Liver (tissue), 9 donors: ENCODE data around the gene SFN. TPM values are rescaled to one million over a fixed set of nuclear protein-coding genes. Genes with fewer than 3 reads are reported as not detected.
A peak's percentile ranks its signal among the peaks of the same experiment; 100 is the strongest.
"Not testable (repeated sequence)": the region's sequence is repeated elsewhere in the genome, so short reads cannot be mapped to it uniquely, and the experiment has no call there.

ENCODE experiments used
- DNase-seq: peaks from one replicate; pipeline ENCODE4 v3.0.0-alpha.2; 2017; ENCODE audit warnings: low spot score
- H3K27ac ChIP-seq, 2 donors: one replicate each; pipeline ENCODE4 v1.7.0; 2013; ENCODE audit warnings: inconsistent platforms in 2 of 2, low read length in 2 of 2, control low read depth in 1 of 2, low read depth in 1 of 2, mild to moderate bottlenecking in 1 of 2
- H3K27me3 ChIP-seq, 4 donors: one replicate each; pipeline versions ENCODE4 v1.6.1 to v1.7.0; 2013; ENCODE audit warnings: low read length in 3 of 4, inconsistent platforms in 1 of 4, mild to moderate bottlenecking in 1 of 4, moderate library complexity in 1 of 4; ENCODE audit not compliant: control insufficient read depth in 4 of 4, insufficient read depth in 4 of 4
- H3K36me3 ChIP-seq, 4 donors: one replicate each; pipeline versions ENCODE4 v1.6.1 to v1.7.0; 2013; ENCODE audit warnings: low read length in 3 of 4, mild to moderate bottlenecking in 3 of 4, low read depth in 1 of 4, moderate library complexity in 1 of 4; ENCODE audit not compliant: control insufficient read depth in 4 of 4, insufficient read depth in 3 of 4
- H3K4me1 ChIP-seq, 4 donors: one replicate each; pipeline versions ENCODE4 v1.6.1 to v1.7.0; 2013; ENCODE audit warnings: low read length in 3 of 4, mild to moderate bottlenecking in 3 of 4, moderate library complexity in 1 of 4; ENCODE audit not compliant: control insufficient read depth in 4 of 4, insufficient read depth in 4 of 4
- H3K4me3 ChIP-seq, 3 donors: one replicate each; pipeline versions ENCODE4 v1.6.1 to v1.7.0; 2013; ENCODE audit warnings: low read length in 3 of 3, control low read depth in 1 of 3, low read depth in 1 of 3, mild to moderate bottlenecking in 1 of 3
- H3K9ac ChIP-seq, 2 donors: one replicate each; pipeline ENCODE4 v1.7.0; 2013; ENCODE audit warnings: low read length in 2 of 2, mild to moderate bottlenecking in 2 of 2, moderate library complexity in 2 of 2, control low read depth in 1 of 2, low read depth in 1 of 2
- H3K9me3 ChIP-seq, 4 donors: one replicate each; pipeline versions ENCODE4 v1.6.1 to v1.7.0; 2013; ENCODE audit warnings: low read length in 3 of 4; ENCODE audit not compliant: control insufficient read depth in 4 of 4
- ATF3 ChIP-seq: IDR thresholded peaks from 2 replicates; pipeline ENCODE4 v1.6.1; 2016; ENCODE audit warnings: antibody characterized with exemption
- EGR1 ChIP-seq, 2 donors: IDR thresholded peaks; 2 replicates each; pipeline ENCODE4 v1.6.1; 2016 to 2018; ENCODE audit warnings: antibody characterized with exemption in 2 of 2, low read depth in 2 of 2
- FOXA1 ChIP-seq: IDR thresholded peaks from 2 replicates; pipeline ENCODE4 v1.6.1; 2016; ENCODE audit warnings: antibody characterized with exemption
- FOXA2 ChIP-seq: IDR thresholded peaks from 2 replicates; pipeline ENCODE4 v1.6.1; 2016; ENCODE audit warnings: antibody characterized with exemption
- GABPA ChIP-seq, 2 donors: IDR thresholded peaks in 1 of 2; conservative IDR thresholded peaks in 1 of 2; 2 replicates each; pipeline ENCODE4 v1.6.1; 2016; ENCODE audit warnings: antibody characterized with exemption in 2 of 2, mild to moderate bottlenecking in 1 of 2, moderate library complexity in 1 of 2
- HNF4A ChIP-seq, 2 donors: conservative IDR thresholded peaks; 2 replicates each; pipeline ENCODE4 v1.6.1; 2016; ENCODE audit warnings: antibody characterized with exemption in 2 of 2, mild to moderate bottlenecking in 2 of 2
- HNF4G ChIP-seq: IDR thresholded peaks from 2 replicates; pipeline ENCODE4 v1.6.1; 2016; ENCODE audit warnings: antibody characterized with exemption
- JUND ChIP-seq, 2 donors: IDR thresholded peaks; 2 replicates each; pipeline ENCODE4 v1.6.1; 2016; ENCODE audit warnings: antibody characterized with exemption in 2 of 2
- NR2F2 ChIP-seq: IDR thresholded peaks from 2 replicates; pipeline ENCODE4 v1.6.1; 2016; ENCODE audit warnings: antibody characterized with exemption
- RAD21 ChIP-seq, 2 donors: IDR thresholded peaks; 2 replicates each; pipeline ENCODE4 v1.6.1; 2016; ENCODE audit warnings: antibody characterized with exemption in 2 of 2, mild to moderate bottlenecking in 2 of 2
- RXRA ChIP-seq, 2 donors: IDR thresholded peaks; 2 replicates each; pipeline ENCODE4 v1.6.1; 2017 to 2018; ENCODE audit warnings: antibody characterized with exemption in 2 of 2, mild to moderate bottlenecking in 1 of 2
- SP1 ChIP-seq: IDR thresholded peaks from 2 replicates; pipeline ENCODE4 v1.6.1; 2018; ENCODE audit warnings: antibody characterized with exemption, mild to moderate bottlenecking
- TAF1 ChIP-seq: conservative IDR thresholded peaks from 2 replicates; pipeline ENCODE4 v1.6.1; 2016; ENCODE audit warnings: antibody characterized with exemption, mild to moderate bottlenecking
- YY1 ChIP-seq: IDR thresholded peaks from 2 replicates; pipeline ENCODE4 v1.6.1; 2016; ENCODE audit warnings: antibody characterized with exemption, mild to moderate bottlenecking
- WGBS: extraction: QIAGEN DNeasy Blood & Tissue Kit; methylation state at CpG from one replicate; pipeline ENCODE4 v1.1.7; 2013; 5-methylcytosine and 5-hydroxymethylcytosine counted together
- polyA plus RNA-seq, 2 donors: library from polyadenylated mRNA; stranded (reverse) in 1 of 2; unstranded in 1 of 2; fragments of 200-250 nt in 1 of 2; fragments of >200 nt in 1 of 2; fragmentation: Nextera tagmentation in 1 of 2; extraction: Ambion mirVana in 1 of 2; gene quantifications; one replicate each; pipeline versions ENCODE4 v1.2.1 to v1.2.3, GENCODE V29; 2013 to 2015
- total RNA-seq, 2 donors: library from RNA; depleted of rRNA; stranded (reverse); fragments of >200 nt; gene quantifications; one replicate each; pipeline ENCODE4 v1.2.3, GENCODE V29; 2014
- TF ChIP-seq, protein P1 (sequence below): fragments of 150-350 bp; IDR thresholded peaks from 2 replicates; pipeline ENCODE4 v1.5.1; 2017; ENCODE audit warnings: improper control_type of control experiment, low read depth, low read length; ENCODE audit not compliant: missing input control
- TF ChIP-seq, protein P2 (sequence below): IDR thresholded peaks from 2 replicates; pipeline ENCODE4 v1.6.1; 2016; ENCODE audit warnings: antibody characterized with exemption, mild to moderate bottlenecking
- TF ChIP-seq, protein P3 (sequence below): IDR thresholded peaks from 2 replicates; pipeline ENCODE4 v1.6.1; 2016; ENCODE audit warnings: antibody characterized with exemption
- TF ChIP-seq, protein P4 (sequence below): IDR thresholded peaks from 2 replicates; pipeline ENCODE4 v1.6.1; 2016; ENCODE audit warnings: antibody characterized with exemption
- donor health status: healthy.
- donor health status: healthy.
- donor health status: healthy.
- donor health status: healthy.
- donor health status: healthy.

The SFN gene
- total and polyA plus RNA-seq, 4 donors = 0.17 to 0.69 TPM; not detected in 2

DNA sequence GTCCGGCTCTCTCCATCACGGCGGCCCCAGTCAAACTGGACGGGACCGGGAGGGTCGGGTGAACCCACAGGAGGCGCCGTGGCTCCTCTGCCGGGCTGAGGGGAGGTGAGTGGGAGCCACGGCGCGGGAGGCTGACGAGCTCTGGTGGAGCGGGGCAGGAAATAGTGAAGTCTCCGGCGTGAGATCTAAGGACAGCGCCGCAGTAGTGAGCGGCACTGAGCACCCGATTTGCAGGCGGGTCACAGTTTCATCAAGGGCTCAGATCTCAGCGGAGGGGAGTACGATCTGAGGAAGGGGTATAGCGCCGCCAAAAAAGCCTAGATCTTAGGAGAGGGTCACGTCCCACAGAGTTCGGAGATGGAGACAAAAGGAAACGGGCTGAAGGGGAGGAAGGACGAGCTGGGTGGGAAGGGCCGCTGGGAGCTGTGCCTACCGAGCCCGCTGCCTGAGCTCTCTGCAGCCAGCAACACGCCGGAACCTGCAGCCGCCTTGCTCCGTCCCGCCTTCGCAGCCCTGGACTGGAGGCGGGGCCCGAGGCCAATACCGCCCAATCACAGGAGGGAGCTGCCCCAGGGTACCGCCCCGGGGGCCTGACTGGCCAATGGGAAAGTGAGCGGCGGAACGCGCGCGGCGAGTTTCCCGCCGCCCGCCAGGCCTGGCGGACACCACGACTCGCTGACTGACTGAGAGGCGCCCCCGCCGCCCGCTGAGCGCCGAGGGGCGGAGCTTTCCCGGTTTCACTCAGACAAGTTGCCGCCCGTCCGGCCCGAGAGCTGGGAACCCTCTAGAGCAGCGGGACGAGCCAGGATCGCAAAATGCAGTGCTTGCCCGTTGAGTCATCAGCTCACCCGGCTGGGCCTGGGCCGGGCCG, 1.9 kb downstream of the SFN start (continued):
- no peak for TF ChIP-seq RXRA (IDR thresholded peaks at IDR 0.05)
- TF ChIP-seq NR2F2 = no peak
- TF ChIP-seq ATF3 = peak; percentile 35
- no peak for TF ChIP-seq HNF4A (conservative IDR thresholded peaks at IDR 0.05)
- peak in 1 of 2 donors; percentile 77 for TF ChIP-seq GABPA (IDR thresholded peaks at IDR 0.05 in 1 of 2, conservative IDR thresholded peaks at IDR 0.05 in 1 of 2)
- TF ChIP-seq JUND (IDR thresholded peaks at IDR 0.05) = peak; percentile 66 to 78
- TF ChIP-seq HNF4G = no peak
- TF ChIP-seq SP1 = peak; percentile 88
- no peak for TF ChIP-seq FOXA1
- peak; percentile 35 to 51 for TF ChIP-seq EGR1 (IDR thresholded peaks at IDR 0.05; ENCODE audit: low read depth in 2 of 2)
- TF ChIP-seq RAD21 (IDR thresholded peaks at IDR 0.05) = no peak

- H3K4me1 ChIP-seq, H3K27ac ChIP-seq, DNase-seq, H3K9ac ChIP-seq, H3K4me3 ChIP-seq, H3K27me3 ChIP-seq, H3K9me3 ChIP-seq, H3K36me3 ChIP-seq: not testable (repeated sequence)
- WGBS = 79% methylated on average over 2 of the region's 2 CpGs
Measured at GRCh38 chr1:26873097-26873496, 10.1 kb downstream of the SFN start.

GRCh38 chr1:26874896-26875295, 11.9 kb downstream of the SFN start:
- no peaks in the 10 kb centered on the region for H3K9me3 ChIP-seq
- no peak overlapping the region for H3K4me3 ChIP-seq
- H3K27ac ChIP-seq = no peak overlapping the region
- DNase-seq = no peak
- no peaks in the 10 kb centered on the region for H3K27me3 ChIP-seq
- TF ChIP-seq, protein P1, sequence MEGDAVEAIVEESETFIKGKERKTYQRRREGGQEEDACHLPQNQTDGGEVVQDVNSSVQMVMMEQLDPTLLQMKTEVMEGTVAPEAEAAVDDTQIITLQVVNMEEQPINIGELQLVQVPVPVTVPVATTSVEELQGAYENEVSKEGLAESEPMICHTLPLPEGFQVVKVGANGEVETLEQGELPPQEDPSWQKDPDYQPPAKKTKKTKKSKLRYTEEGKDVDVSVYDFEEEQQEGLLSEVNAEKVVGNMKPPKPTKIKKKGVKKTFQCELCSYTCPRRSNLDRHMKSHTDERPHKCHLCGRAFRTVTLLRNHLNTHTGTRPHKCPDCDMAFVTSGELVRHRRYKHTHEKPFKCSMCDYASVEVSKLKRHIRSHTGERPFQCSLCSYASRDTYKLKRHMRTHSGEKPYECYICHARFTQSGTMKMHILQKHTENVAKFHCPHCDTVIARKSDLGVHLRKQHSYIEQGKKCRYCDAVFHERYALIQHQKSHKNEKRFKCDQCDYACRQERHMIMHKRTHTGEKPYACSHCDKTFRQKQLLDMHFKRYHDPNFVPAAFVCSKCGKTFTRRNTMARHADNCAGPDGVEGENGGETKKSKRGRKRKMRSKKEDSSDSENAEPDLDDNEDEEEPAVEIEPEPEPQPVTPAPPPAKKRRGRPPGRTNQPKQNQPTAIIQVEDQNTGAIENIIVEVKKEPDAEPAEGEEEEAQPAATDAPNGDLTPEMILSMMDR = no peak
- TF ChIP-seq TAF1 (no peak), RAD21 (IDR thresholded peaks at IDR 0.05) (no peak), JUND (IDR thresholded peaks at IDR 0.05) (no peak), RXRA (IDR thresholded peaks at IDR 0.05) (no peak), GABPA (IDR thresholded peaks at IDR 0.05 in 1 of 2, conservative IDR thresholded peaks at IDR 0.05 in 1 of 2) (no peak), YY1 (no peak), ATF3 (no peak), EGR1 (IDR thresholded peaks at IDR 0.05; ENCODE audit: low read depth in 2 of 2) (no peak), SP1 (no peak), FOXA1 (no peak), HNF4A (conservative IDR thresholded peaks at IDR 0.05) (no peak), FOXA2 (no peak), NR2F2 (no peak)
- TF ChIP-seq, protein P2, sequence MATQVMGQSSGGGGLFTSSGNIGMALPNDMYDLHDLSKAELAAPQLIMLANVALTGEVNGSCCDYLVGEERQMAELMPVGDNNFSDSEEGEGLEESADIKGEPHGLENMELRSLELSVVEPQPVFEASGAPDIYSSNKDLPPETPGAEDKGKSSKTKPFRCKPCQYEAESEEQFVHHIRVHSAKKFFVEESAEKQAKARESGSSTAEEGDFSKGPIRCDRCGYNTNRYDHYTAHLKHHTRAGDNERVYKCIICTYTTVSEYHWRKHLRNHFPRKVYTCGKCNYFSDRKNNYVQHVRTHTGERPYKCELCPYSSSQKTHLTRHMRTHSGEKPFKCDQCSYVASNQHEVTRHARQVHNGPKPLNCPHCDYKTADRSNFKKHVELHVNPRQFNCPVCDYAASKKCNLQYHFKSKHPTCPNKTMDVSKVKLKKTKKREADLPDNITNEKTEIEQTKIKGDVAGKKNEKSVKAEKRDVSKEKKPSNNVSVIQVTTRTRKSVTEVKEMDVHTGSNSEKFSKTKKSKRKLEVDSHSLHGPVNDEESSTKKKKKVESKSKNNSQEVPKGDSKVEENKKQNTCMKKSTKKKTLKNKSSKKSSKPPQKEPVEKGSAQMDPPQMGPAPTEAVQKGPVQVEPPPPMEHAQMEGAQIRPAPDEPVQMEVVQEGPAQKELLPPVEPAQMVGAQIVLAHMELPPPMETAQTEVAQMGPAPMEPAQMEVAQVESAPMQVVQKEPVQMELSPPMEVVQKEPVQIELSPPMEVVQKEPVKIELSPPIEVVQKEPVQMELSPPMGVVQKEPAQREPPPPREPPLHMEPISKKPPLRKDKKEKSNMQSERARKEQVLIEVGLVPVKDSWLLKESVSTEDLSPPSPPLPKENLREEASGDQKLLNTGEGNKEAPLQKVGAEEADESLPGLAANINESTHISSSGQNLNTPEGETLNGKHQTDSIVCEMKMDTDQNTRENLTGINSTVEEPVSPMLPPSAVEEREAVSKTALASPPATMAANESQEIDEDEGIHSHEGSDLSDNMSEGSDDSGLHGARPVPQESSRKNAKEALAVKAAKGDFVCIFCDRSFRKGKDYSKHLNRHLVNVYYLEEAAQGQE = no peak
- TF ChIP-seq, protein P3, sequence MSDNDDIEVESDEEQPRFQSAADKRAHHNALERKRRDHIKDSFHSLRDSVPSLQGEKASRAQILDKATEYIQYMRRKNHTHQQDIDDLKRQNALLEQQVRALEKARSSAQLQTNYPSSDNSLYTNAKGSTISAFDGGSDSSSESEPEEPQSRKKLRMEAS = no peak
- TF ChIP-seq, protein P4, sequence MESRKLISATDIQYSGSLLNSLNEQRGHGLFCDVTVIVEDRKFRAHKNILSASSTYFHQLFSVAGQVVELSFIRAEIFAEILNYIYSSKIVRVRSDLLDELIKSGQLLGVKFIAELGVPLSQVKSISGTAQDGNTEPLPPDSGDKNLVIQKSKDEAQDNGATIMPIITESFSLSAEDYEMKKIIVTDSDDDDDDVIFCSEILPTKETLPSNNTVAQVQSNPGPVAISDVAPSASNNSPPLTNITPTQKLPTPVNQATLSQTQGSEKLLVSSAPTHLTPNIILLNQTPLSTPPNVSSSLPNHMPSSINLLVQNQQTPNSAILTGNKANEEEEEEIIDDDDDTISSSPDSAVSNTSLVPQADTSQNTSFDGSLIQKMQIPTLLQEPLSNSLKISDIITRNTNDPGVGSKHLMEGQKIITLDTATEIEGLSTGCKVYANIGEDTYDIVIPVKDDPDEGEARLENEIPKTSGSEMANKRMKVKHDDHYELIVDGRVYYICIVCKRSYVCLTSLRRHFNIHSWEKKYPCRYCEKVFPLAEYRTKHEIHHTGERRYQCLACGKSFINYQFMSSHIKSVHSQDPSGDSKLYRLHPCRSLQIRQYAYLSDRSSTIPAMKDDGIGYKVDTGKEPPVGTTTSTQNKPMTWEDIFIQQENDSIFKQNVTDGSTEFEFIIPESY = no peak
- peaks cover 0 to 10% (median 7%) of the 10 kb centered on the region in 4 donors for H3K36me3 ChIP-seq
- H3K4me1 ChIP-seq = peaks cover 0 to 9% (median 6%) of the 10 kb centered on the region in 4 donors
- 82% methylated on average over 4 of the region's 4 CpGs for WGBS
- no peak overlapping the region for H3K9ac ChIP-seq
